Activated naive CD4-positive, alpha-beta T cell treated with anti-CD3 and anti-CD28 coated beads for 36 hours (primary cell): ENCODE measurements around the gene LRRN2. TPM values are rescaled to one million over a fixed set of nuclear protein-coding genes. Genes with fewer than 3 reads are reported as not detected.

Experiments
- CTCF ChIA-PET: fragments of 350-600 bp; sonication (Branson Sonifier 250); formaldehyde crosslinking; loops from one replicate; lab custom pipeline; 2021; ENCODE audit warnings: antibody characterized with exemption; lab: Charles Lee
- DNase-seq: peaks from one replicate; pipeline ENCODE4 v3.0.0-alpha.2; 2020
- H3K27ac Mint-ChIP-seq: one replicate; pipeline ENCODE4 v1.8.0; 2021; ENCODE audit warnings: mild to moderate bottlenecking, mixed read lengths
- H3K27me3 Mint-ChIP-seq: one replicate; pipeline ENCODE4 v1.8.0; 2021; ENCODE audit warnings: low read depth, mixed read lengths
- H3K36me3 Mint-ChIP-seq: one replicate; pipeline ENCODE4 v1.8.0; 2021; ENCODE audit warnings: low read depth, mixed read lengths
- H3K4me1 Mint-ChIP-seq: one replicate; pipeline ENCODE4 v1.8.0; 2021; ENCODE audit warnings: low read depth, mixed read lengths
- H3K4me3 Mint-ChIP-seq: one replicate; pipeline ENCODE4 v1.8.0; 2021; ENCODE audit warnings: mild to moderate bottlenecking, moderate library complexity, mixed read lengths
- H3K9me3 Mint-ChIP-seq: one replicate; pipeline ENCODE4 v1.8.0; 2021; ENCODE audit warnings: mixed read lengths
- intact Hi-C: fragments of 100-400 bp; cut with micrococcal nuclease; formaldehyde crosslinking; loops from one replicate; pipeline ENCODE4 v1.15.1; 2023
- total RNA-seq, 2 experiments: library from RNA; stranded (reverse); gene quantifications; one replicate each; pipeline ENCODE4 v1.2.3, GENCODE V29; 2021

Gene LRRN2
- total RNA-seq, 2 experiments from 2014 or later = not detected

- CTCF ChIA-PET = interaction anchor here (2.3 kb wide), 1 partner anchor 123 kb away, joined by 5 read pairs; no protein-coding TSS in a partner anchor
- Mint-ChIP-seq H3K9me3 (no peaks in the 10 kb centered on the region), H3K27me3 (peaks cover 34% of the 10 kb centered on the region), H3K36me3 (no peaks in the 10 kb centered on the region), H3K27ac (no peak overlapping the region), H3K4me3 (no peak overlapping the region), H3K4me1 (peaks cover 8% of the 10 kb centered on the region)
- intact Hi-C loops = no loop called here
- DNase-seq = no peak
Measured at GRCh38 chr1:204683284-204684205, 2.0 kb downstream of the LRRN2 start.

- peaks cover 5% of the 10 kb centered on the region for H3K4me1 Mint-ChIP-seq
- H3K4me3 Mint-ChIP-seq = no peak overlapping the region
- intact Hi-C loops = no loop called here
- peaks cover 19% of the 10 kb centered on the region for H3K27me3 Mint-ChIP-seq
- no peak overlapping the region for H3K27ac Mint-ChIP-seq
- H3K36me3 Mint-ChIP-seq = no peaks in the 10 kb centered on the region
- H3K9me3 Mint-ChIP-seq = no peaks in the 10 kb centered on the region
- DNase-seq = no peak
- CTCF ChIA-PET = no interaction called here
Measured at GRCh38 chr1:204680461-204680860, 5.1 kb downstream of the LRRN2 start.

- no peak for DNase-seq
- H3K4me3 Mint-ChIP-seq = no peak overlapping the region
- peaks cover 5% of the 10 kb centered on the region for H3K4me1 Mint-ChIP-seq
- CTCF ChIA-PET = interaction anchor here (1.2 kb wide), 1 partner anchor 67 kb away, joined by 4 read pairs; no protein-coding TSS in a partner anchor
- H3K27me3 Mint-ChIP-seq = peaks cover 19% of the 10 kb centered on the region
- no peaks in the 10 kb centered on the region for H3K9me3 Mint-ChIP-seq
- no peaks in the 10 kb centered on the region for H3K36me3 Mint-ChIP-seq
- intact Hi-C loops = no loop called here
- H3K27ac Mint-ChIP-seq = no peak overlapping the region
Measured at GRCh38 chr1:204680051-204680450, 5.5 kb downstream of the LRRN2 start.

- CTCF ChIA-PET = interaction anchor here (1.2 kb wide), 2 partner anchors 69 to 113 kb away, joined by 4 read pairs; no protein-coding TSS in a partner anchor
- Mint-ChIP-seq H3K4me3 (no peak overlapping the region), H3K27ac (no peak overlapping the region), H3K9me3 (no peaks in the 10 kb centered on the region), H3K36me3 (no peaks in the 10 kb centered on the region), H3K27me3 (peaks cover 10% of the 10 kb centered on the region), H3K4me1 (no peaks in the 10 kb centered on the region)
- no peak for DNase-seq
- intact Hi-C loops = no loop called here
Measured at GRCh38 chr1:204678721-204679475, 6.6 kb downstream of the LRRN2 start.

- CTCF ChIA-PET = interaction anchor here (1.1 to 1.2 kb wide), 2 partner anchors 114 to 129 kb away, joined by 3 to 4 read pairs; no protein-coding TSS in a partner anchor
- intact Hi-C loops = no loop called here
- Mint-ChIP-seq H3K4me1 (no peaks in the 10 kb centered on the region), H3K36me3 (no peaks in the 10 kb centered on the region), H3K9me3 (no peaks in the 10 kb centered on the region), H3K27ac (no peak overlapping the region), H3K4me3 (no peak overlapping the region), H3K27me3 (peaks cover 4% of the 10 kb centered on the region)
- no peak for DNase-seq
Measured at GRCh38 chr1:204677864-204678263, 7.7 kb downstream of the LRRN2 start.

GRCh38 chr1:204676043-204676442 lies 9.5 kb downstream of the LRRN2 start:
- H3K27me3 Mint-ChIP-seq = peaks cover 3% of the 10 kb centered on the region
- CTCF ChIA-PET = interaction anchor here (1.2 kb wide), 1 partner anchor 87 kb away, joined by 3 read pairs; no protein-coding TSS in a partner anchor
- no peaks in the 10 kb centered on the region for H3K9me3 Mint-ChIP-seq
- DNase-seq = no peak
- no peak overlapping the region for H3K27ac Mint-ChIP-seq
- H3K4me3 Mint-ChIP-seq = no peak overlapping the region
- no peaks in the 10 kb centered on the region for H3K4me1 Mint-ChIP-seq
- intact Hi-C loops = no loop called here
- no peaks in the 10 kb centered on the region for H3K36me3 Mint-ChIP-seq

GRCh38 chr1:204673909-204674649 lies 11.5 kb downstream of the LRRN2 start:
- CTCF ChIA-PET = interaction anchor here (0.5 to 1.2 kb wide), 2 partner anchors 19 to 89 kb away, joined by 4 to 6 read pairs; no protein-coding TSS in a partner anchor
- no peaks in the 10 kb centered on the region for H3K9me3 Mint-ChIP-seq
- H3K36me3 Mint-ChIP-seq = no peaks in the 10 kb centered on the region
- H3K27ac Mint-ChIP-seq = no peak overlapping the region
- intact Hi-C loops = no loop called here
- DNase-seq = no peak
- H3K4me3 Mint-ChIP-seq = no peak overlapping the region
- H3K27me3 Mint-ChIP-seq = peaks cover 3% of the 10 kb centered on the region
- H3K4me1 Mint-ChIP-seq = no peaks in the 10 kb centered on the region

GRCh38 chr1:204673209-204673608 lies 12.3 kb downstream of the LRRN2 start:
- no peaks in the 10 kb centered on the region for H3K9me3 Mint-ChIP-seq
- no peak for DNase-seq
- H3K27me3 Mint-ChIP-seq = peaks cover 3% of the 10 kb centered on the region
- no peaks in the 10 kb centered on the region for H3K36me3 Mint-ChIP-seq
- intact Hi-C loops = no loop called here
- H3K27ac Mint-ChIP-seq = no peak overlapping the region
- no peak overlapping the region for H3K4me3 Mint-ChIP-seq
- H3K4me1 Mint-ChIP-seq = no peaks in the 10 kb centered on the region
- CTCF ChIA-PET = interaction anchor here (1.2 kb wide), 1 partner anchor 90 kb away, joined by 4 read pairs; no protein-coding TSS in a partner anchor

- H3K4me3 Mint-ChIP-seq = no peak overlapping the region
- no peak for DNase-seq
- H3K27me3 Mint-ChIP-seq = peaks cover 3% of the 10 kb centered on the region
- H3K27ac Mint-ChIP-seq = no peak overlapping the region
- H3K4me1 Mint-ChIP-seq = no peaks in the 10 kb centered on the region
- no peaks in the 10 kb centered on the region for H3K36me3 Mint-ChIP-seq
- no peaks in the 10 kb centered on the region for H3K9me3 Mint-ChIP-seq
- CTCF ChIA-PET = interaction anchor here (0.8 kb wide), 1 partner anchor 122 kb away, joined by 3 read pairs; no protein-coding TSS in a partner anchor
- intact Hi-C loops = no loop called here
Measured at GRCh38 chr1:204672482-204673121, 12.9 kb downstream of the LRRN2 start.

GRCh38 chr1:204672069-204672468 lies 13.5 kb downstream of the LRRN2 start:
- CTCF ChIA-PET = interaction anchor here (0.8 kb wide), 1 partner anchor 123 kb away, joined by 3 read pairs; no protein-coding TSS in a partner anchor
- H3K4me1 Mint-ChIP-seq = no peaks in the 10 kb centered on the region

GRCh38 chr1:204670152-204670927 lies 15.2 kb downstream of the LRRN2 start:
- no peak for DNase-seq
- Mint-ChIP-seq H3K4me1 (no peaks in the 10 kb centered on the region), H3K9me3 (no peaks in the 10 kb centered on the region), H3K36me3 (no peaks in the 10 kb centered on the region), H3K27ac (no peak overlapping the region), H3K27me3 (no peaks in the 10 kb centered on the region), H3K4me3 (no peak overlapping the region)
- intact Hi-C loops = no loop called here
- CTCF ChIA-PET = interaction anchor here (2.1 kb wide), 1 partner anchor 104 kb away, joined by 5 read pairs; no protein-coding TSS in a partner anchor

More at GRCh38 chr1:204672069-204672468, 13.5 kb downstream of the LRRN2 start:
- Mint-ChIP-seq H3K9me3 (no peaks in the 10 kb centered on the region), H3K27me3 (no peaks in the 10 kb centered on the region), H3K4me3 (no peak overlapping the region), H3K27ac (no peak overlapping the region), H3K36me3 (no peaks in the 10 kb centered on the region)
- no peak for DNase-seq
- intact Hi-C loops = no loop called here
